HPDE6-E6E7 (cell line): ENCODE results near the gene KNDC1.
"Not testable (repeated sequence)": the region's sequence is repeated elsewhere in the genome, so short reads cannot be mapped to it uniquely, and the experiment has no call there.

Source experiments
- DNase-seq: peaks from one replicate; pipeline ENCODE4 v3.0.0; 2011; ENCODE audit warnings: missing footprints; ENCODE audit errors: extremely low spot score

Gene KNDC1, protein sequence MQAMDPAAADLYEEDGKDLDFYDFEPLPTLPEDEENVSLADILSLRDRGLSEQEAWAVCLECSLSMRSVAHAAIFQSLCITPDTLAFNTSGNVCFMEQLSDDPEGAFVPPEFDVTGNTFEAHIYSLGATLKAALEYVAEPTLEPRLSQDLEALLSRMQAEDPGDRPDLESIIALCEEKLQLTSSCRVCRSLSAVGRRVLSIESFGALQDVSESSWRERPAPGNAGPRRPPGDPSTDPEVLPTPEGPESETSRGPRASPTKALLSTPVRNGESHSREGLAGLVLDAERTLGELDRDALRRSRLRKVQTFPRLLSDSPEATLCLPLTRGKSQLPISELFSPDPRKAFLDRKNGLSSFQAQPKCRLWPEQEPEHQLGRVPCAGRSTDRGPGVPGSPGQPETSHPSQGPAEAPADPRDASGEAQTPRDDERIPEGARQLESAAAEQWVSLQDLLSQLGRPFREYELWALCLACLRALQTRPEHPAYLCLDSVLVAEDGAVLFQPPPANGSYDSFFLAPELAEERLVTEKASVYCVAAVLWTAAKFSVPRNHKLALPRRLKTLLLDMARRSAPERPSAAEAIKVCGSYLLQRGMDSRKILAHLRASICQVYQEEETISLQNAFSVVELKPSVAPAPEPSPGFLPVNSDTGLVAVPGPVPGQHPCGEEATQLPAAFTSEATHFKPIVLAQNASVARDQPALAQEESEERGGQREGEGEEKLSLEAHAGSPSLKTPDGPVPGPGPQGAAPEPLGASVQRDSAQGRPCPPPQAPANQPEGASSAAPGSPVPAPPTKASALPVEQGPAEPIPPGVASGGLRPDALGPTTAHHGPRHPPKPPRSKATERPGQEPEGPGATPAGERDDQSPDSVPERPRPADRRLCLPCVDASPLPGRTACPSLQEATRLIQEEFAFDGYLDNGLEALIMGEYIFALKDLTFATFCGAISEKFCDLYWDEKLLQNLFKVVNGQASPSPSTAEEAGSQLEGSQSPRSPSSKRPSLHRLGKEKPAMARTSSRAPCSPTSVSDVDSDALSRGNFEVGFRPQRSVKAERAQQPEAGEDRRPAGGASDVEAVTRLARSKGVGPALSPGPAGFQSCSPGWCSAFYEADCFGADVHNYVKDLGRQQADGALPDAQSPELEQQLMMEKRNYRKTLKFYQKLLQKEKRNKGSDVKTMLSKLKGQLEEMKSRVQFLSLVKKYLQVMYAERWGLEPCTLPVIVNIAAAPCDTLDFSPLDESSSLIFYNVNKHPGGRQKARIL (N-terminal part only)

DNA sequence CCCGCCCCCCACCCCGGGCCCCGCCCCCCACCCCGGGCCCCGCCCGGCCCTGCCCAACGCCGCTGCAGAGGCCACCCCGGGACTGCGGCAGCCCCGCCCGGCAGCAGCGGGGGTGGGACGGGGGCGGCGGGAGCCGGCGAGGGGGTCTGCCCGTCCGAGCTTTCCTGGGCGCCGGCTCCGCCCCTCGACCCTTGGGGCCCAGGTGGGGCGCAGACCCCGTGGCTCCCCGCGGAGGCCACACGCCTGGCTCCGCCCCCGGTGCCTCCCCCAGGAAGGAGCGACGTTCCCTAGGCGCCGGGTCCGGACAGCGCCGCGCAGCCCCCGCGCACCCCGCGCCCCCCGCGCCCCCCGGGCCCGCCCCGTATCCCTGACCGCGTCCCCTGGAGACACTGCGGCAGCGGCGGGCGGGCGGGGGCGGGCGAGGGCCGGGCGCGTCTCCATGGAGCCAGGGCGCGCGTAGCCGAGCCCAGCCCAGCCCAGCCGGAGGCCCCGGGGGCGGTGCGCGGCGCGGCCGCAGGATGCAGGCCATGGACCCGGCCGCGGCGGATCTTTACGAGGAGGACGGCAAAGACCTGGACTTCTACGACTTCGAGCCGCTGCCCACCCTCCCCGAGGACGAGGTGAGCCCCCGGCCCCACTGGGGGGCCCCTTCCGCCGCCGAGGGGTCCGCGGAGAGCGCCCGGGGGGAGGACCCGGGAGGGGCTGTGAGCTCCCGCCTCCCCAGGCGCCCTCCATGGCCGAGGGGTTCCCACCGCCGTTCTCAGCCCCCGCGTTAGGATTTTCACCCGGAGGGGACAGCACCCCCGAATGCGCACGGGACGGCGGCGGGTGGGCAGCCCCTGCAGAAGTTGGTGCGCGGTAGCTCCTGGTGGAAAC, at the start of gene KNDC1:
KNDC1 (plus strand) TSS at position 270 of the 876 bp plus-strand sequence; CDS start at position 519, 249 bp downstream.
- DNase-seq: no peak

DNA sequence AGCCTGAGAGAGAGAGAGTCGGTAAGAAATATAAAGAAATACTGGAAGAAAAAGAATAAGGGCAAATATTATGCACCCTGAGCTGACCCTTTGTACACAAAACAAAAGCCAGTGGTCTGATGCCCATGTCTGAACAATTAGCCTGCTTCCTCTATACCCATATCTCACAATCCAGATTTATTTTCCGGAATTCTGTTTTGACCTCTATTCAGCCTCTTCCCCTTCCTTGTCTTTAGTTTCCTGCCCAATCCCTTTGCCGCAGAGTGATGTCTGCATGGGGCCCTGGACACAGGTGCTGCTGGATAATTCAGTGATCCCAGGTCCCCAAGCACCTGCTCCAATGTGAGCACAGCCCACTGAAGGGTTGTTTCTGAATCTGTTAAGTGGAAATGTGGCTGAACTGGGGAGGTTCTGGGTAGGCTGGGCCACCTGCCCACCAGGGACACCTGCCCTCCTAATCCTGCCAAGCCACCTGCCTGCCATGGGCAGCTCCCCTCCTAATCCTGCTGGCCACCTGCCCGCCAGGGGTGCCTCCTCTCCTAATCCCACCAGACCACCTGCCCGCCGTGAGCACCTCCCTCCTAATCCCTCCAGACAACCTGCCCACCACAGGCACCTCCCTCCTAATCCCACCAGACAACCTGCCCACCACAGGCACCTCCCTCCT, 49.3 kb upstream of the KNDC1 start:
- DNase-seq: no peak

GRCh38 chr10:133111640-133112039, 48.4 kb upstream of the KNDC1 start:
- DNase-seq: not testable (repeated sequence)

GRCh38 chr10:133113146-133113830, 46.7 kb upstream of the KNDC1 start:
- no peak for DNase-seq

GRCh38 chr10:133113847-133114246, 46.2 kb upstream of the KNDC1 start:
- DNase-seq: no peak

GRCh38 chr10:133114251-133114650, 45.8 kb upstream of the KNDC1 start:
- no peak for DNase-seq

GRCh38 chr10:133114726-133115452, 45.1 kb upstream of the KNDC1 start:
- DNase-seq: no peak

- DNase-seq: no peak
Observed at GRCh38 chr10:133115453-133115842, 44.6 kb upstream of the KNDC1 start.

DNA sequence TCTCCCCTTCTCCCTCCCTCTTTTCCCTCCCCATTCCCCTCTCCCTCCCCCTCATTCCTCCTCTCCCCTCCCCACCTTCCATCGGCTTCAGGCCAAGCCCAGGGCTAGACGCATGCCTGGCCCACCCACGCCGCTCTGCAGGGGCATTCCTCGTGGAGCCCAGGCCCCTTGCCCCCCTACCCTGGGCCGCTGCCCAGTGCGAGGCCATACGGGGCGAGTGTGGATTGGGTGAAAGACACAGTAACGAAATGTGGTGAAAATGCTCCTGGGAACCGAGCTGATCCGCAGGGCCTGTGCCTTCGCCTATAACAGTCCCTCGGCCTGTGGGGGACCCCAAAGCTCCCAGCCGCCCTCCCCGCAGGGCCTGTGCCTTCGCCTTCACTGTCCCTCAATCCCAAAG, 44.0 kb upstream of the KNDC1 start:
- DNase-seq: no peak

GRCh38 chr10:133116455-133116854, 43.6 kb upstream of the KNDC1 start:
- DNase-seq: no peak

DNA sequence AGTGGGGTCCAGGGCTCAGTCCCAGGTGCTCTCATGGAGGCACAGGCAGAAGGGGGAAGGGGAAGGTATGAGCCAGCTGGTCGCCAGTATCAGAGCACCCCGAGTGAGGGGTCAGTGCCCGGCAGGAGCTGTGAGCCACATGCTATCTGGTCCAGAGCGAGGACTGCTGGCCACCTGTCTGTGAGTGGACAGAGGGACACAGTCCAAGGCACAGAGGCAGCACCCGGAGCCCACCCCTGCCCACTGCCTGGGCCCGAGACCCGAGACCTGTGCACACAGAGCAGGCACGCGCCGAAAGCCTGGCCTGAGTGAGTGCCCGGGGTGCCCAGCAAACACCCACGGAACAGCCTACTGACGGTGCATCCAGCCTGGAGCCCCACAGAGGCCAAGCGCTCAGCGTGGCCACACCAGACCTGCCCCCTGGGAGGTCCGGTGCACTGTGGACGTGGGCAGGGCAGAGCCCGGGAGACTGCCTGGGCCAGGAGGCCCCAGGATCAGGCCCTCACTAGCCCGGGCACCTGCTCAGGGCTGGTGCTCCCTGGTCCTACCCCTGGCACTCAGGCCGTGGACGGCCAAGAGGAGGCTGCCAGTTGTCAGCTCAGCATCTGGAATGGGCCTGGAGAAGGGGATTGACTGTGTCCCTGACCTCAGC, 42.9 kb upstream of the KNDC1 start:
- DNase-seq: no peak

GRCh38 chr10:133117688-133118071, 42.3 kb upstream of the KNDC1 start:
- DNase-seq: no peak

DNA sequence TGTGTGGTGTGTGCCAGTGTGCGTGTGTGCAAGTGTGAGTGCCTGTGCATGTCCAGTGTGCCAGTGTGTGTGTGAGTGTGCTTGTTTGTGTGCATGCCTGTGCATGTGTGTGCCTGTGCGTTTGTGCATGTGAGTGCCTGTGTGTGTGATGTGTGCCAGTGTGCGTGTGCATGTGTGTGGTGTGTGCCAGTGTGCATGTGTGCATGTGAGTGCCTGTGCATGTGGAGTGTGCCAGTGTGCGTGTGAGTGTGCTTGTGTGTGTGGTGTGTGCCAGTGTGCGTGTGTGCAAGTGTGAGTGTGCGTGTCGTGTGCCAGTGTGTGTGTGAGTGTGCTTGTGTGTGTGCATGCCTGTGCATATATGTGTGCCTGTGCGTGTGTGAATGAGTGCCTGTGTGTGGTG, 38.5 kb upstream of the KNDC1 start:
- no peak for DNase-seq

GRCh38 chr10:133122171-133122935, 37.7 kb upstream of the KNDC1 start:
- DNase-seq: no peak

DNA sequence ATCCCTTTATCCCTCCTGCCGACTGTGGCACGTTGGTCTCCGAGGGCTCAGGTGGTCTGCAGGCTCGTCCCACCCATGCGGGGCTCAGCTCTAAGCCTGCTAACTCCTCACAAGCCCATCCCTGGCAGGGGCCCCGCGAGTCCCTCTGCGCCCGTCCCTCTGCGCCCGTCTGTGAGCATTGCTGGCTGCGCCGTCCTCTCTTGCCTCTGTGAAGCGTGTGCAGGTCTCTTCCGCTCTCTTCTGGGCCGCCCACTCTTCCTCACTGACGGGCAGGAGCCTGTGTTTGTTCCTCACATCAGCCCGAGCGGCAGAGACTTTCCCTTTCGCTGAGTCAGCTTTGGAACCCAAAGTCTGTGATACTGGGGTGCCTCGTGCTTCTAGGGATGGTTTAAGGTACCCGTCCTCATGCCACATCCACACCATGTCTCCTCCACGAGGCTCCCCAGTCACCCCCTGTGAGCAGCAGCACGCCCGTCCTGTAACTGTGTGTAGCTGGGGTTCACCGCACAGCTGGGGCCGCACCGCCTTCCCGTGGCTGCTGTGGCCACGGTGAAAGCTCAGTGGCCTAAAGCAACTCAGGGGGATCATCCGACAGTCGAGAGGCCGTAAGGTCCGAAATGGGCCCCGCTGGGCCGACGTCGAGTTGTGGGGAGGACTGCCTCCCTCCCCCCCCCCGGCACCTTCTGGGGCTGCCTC, 36.8 kb upstream of the KNDC1 start:
- no peak for DNase-seq

GRCh38 chr10:133123746-133124356, 36.2 kb upstream of the KNDC1 start:
- no peak for DNase-seq
